NCI-H146 (cell line): Measurements from ENCODE around the gene IRF2.

Experiments used
- DNase-seq: peaks from one replicate; lab custom pipeline; 2025; lab: John Stamatoyannopoulos, UW

Gene IRF2

DNA sequence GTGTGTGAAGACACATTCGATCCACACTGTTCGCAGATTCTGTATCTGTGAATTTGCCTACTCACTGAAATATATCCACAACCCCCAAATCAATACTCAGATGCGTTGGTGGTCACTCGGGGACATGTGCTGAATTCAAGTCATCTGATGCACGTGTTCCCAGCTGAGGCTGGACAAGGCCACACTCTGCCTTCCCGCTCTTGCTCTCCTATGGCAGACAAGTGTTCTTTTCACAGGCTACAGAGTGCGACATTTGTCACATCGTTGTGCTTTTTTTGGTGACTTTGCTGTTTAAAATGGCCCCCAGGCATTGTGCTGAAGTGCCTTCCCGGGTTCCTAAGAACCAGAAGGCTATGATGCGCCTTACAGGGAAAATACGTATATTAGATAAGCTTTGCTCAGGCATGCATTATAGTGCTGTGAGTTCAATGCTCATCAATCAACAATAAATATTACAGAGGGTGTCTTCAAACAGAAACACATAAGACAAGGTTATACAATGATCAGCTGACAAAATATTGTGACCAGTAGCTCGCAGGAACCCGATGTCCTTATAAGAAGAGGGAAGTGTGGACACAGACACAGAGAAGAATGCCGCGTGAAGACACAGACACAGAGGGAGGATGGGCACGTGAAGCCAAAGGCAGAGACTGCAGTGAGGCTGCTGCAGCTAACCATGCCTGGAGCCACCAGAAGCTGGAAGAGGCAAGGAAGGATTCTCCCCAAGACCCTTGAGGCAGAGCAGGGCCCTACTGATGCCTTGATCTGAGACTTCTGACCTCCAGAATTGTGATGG lies 42.0 kb downstream of the IRF2 start:
- no peak for DNase-seq

DNA sequence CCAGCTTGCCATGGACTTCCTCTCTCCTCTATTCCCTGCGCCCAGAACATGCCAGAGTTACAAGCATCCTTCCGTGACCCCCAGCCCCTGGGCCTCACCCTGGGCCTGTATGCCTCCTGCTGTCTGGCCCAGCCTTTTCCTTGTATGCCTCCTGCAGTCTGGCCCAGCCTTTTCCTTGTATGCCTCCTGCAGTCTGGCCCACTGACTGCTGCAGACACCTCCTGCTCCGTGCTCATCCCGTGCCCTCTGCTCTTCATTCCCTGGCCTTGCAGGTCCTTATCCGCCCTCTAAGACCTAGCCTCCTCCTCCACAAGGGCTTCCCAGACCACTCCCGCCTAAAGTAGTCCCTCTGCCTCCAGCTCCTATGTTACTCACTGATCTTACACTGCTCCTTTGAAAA lies 44.2 kb downstream of the IRF2 start:
- no peak for DNase-seq

DNA sequence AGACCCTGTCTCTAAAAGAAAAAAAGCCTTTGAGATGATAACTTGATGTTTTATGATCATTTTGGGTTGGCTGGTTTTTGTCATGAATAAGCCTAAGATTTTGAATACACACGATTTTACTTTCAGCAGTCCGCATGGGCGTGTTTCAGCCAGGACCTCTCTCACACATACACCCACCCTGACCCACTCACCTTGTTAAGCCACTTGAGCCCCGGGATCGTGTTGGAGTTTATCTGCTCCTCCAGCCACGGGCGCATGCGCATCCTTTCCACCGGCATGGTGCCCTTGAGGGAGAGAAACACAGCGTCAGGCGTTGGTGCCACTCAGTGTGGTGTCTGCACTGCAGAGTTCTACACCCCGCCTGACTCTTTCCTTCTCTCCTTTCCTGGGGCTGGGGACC lies 45.6 kb downstream of the IRF2 start:
- DNase-seq: no peak

DNA sequence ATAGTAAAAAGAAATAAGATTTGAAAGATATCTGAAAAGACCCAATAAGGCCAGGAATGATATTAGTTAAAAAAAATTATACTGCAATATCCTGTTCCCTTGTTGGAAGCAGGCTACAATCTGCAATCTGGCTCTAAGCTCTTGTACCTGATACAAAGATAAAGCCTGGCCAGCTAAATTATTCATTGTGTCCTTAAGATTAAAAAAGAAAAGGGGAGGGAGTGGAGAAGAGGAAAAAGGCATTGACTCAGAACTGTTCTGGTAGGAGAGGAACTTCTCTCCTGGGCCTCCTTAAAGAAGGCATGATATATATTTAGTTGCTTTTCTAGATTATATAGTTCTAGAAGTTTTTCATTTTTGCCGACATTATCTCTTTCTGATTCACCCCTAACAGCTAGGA lies 46.7 kb downstream of the IRF2 start:
- no peak for DNase-seq

GRCh38 chr4:184427093-184427492 lies 47.3 kb downstream of the IRF2 start:
- DNase-seq: no peak

DNA sequence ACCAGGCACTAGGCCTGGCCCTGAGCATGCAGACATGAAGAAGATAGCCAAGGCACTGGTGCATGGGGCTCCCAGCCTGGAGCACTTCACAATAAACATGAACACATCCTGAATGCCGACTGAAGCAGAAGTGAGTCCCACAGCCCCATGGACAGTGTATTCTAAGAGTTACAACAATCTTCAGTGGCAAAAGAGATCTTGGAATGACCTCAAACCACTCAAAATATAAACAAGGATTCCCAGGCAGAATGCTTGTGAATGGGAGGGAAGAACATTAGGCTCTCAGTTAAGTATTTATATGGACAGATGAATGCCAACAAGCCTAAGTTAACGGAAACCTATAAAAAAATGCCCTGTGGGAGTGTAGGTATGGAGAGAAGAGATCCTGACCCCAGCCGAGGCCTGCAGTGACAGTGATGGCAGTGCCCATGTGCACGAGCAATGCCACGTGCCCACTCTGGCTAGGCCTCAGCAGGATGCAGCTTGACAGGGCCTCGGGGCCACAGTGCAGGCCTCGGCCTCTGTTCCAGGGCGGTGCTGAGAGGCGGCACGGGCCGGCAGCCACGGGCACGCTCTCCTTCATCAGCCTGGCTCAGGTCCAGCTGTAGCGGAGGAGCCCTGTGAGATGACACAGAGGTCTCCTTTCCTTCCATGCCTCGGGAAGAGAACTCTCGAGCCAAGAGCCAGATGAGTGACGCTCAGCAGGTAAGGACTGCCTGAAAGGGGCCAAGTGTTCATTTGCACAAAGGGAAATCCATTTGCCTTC lies 49.2 kb downstream of the IRF2 start:
- DNase-seq: no peak

DNA sequence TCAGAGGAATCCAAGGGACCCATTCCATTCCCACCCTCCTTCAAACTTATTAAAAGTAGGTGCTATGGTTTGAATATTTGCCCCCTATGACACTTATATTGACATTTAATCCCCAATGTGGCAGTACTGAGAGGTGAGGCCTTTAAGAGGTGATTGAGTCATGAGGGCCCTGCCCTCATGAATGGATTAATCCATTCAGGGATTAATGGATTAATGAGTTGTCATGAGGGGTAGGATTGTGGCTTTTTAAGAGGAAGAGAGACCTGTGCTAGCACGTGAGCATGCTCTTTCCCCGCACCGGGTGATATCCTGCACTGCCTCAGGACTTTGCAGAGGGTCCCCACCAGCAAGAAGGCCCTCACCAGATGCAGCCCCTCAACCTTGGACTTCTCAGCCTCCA lies 50.1 kb downstream of the IRF2 start:
- no peak for DNase-seq

DNA sequence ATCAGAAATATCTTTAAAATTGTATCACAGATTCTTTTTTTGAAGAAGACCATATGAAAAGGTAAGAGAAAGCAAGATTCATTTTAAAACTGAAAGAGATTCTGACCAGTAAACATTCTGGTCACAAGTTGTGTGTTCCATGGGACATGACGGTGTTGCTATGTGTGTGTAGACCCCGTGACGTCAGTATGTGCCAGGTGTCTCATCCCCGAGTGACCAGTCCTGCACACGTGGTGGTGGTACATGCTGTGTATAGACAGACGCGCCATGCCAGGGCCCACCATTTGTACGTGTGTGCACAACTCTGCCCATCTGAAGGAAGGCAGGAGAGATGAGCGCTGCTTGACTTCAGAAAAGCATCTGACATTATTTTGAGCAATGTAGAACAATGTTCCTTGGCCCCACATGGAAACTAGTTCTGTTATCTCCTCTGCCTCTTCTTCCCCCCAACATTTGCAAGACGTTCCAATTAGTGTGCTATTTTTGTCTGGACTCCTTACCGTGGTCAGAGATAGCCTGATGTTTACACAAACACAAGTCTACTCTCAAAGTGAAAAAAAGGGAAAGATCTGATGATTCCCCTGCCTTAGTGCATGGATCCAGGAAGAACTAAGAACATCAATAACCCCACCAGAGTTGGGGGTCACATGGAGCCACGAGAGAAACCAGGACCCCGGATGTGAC lies 51.2 kb downstream of the IRF2 start:
- no peak for DNase-seq

DNA sequence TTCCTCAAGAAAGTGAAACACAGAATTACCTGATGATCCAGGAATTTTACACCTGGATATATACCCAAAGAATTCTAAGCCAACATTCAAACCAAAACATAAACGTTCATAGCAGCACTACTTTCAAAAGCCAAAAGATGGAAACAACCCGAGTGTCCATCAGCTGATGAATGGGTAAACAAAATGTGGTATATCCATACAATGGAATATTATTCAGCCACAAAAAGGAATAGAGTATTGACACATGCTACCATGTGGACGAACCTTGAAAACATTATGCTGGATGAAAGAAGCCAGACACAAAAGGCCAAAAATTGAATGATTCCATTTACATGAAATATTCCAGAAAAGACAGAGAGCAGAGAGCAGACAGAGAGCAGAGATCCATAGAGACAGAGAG lies 52.0 kb downstream of the IRF2 start:
- no peak for DNase-seq

DNA sequence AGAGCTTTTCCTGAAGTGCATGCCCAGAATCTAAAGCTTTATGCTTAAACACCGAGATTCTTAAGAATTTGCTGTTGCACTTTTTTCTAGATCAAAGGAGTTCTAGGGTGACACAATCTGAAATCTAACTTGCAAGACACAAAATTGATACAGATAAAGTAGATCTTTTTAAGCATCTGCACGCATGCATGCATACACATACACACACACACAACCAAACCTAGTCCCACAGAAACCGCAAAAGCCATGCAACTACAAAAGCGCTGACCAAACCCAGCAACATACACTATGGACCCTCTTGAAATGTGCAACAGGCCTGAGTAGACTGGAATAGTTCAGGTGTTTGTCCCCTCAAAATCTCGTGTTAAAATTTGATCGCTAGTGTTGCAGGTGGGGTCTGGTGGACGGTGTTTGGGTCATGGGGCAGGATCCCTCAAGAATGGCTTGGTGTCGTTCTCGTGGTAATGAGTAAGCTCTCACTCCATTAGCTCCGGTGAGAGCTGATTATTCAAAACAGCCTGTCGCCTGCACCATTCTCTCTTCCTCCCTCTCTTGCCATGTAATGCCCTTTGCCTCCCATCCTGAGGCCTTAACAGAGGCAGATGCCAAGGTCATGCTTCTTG lies 52.7 kb downstream of the IRF2 start:
- DNase-seq: no peak

GRCh38 chr4:184420881-184421416 lies 53.4 kb downstream of the IRF2 start:
- DNase-seq: no peak

- DNase-seq: no peak
These were observed 53.9 kb downstream of the IRF2 start for GRCh38 chr4:184420402-184420801.

DNA sequence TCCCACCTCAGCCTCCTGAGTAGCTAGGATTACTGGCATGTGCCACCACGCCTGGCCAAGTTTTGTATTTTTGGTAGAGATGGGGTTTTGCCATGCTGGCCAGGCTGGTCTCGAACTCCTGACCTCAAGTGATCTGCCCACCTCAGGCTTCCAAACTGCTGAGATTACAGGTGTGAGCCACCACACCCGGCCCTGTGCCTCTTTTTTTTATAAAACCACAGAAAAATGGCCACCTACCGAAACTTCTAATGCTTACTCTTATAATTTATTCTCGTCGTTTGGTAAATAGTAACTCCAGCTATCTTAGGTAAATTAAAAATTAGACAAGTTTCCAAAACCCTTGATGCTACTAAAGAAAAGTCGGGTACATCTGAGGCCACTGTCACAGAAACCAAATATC lies 54.4 kb downstream of the IRF2 start:
- DNase-seq: no peak

DNA sequence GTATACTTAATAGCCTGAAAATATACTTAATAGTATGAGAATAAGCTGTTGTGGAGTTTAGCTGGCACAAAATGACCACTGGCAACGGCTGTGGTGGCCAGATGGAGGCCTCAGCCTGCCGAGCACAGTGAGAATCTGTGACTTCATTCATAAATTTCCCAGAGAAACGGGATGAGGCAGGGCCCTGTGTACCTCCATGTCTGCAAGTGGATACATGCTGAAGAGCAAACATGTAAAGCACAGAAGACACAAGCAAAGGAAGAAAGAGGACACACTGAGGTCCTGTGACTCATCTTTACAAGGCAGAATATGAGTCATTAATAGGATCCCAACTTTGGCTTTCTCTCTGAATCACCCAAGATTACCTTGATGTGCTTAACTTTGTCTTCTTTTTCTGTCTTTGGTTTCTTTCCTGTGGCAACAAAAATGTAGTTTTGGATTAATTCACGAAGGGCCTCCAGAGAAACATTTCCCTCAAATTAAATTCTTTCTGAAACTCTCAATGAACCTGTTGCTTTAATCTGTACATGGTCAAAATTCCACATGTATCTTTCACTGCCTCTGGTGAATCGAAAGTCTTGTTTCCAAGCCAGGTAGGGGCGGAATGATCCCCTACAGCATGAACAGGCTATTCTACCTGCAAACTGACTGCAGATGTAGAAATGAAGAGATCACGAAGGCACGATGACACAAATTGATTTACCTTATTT lies 56.4 kb downstream of the IRF2 start:
- DNase-seq: no peak

GRCh38 chr4:184416913-184417734 lies 57.2 kb downstream of the IRF2 start:
- no peak for DNase-seq

DNA sequence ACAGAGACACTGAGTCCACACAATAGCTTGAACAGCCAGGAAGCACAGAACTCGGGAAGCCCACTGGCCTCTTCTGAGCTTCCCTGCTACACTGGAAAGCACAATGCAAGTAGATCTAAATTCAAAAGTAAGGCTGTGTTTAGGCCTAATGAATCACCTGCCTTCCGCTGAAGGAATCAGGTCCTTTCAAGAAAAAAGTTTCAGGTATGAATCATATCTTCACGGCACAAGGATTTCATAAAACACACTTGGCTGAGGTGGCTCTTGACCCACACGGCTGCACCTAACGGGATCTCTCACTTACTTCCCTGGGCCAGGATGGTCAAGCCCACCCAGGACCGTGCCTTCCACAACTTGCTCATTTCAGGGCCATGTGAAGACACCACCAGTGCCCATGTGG lies 59.3 kb downstream of the IRF2 start:
- no peak for DNase-seq

DNA sequence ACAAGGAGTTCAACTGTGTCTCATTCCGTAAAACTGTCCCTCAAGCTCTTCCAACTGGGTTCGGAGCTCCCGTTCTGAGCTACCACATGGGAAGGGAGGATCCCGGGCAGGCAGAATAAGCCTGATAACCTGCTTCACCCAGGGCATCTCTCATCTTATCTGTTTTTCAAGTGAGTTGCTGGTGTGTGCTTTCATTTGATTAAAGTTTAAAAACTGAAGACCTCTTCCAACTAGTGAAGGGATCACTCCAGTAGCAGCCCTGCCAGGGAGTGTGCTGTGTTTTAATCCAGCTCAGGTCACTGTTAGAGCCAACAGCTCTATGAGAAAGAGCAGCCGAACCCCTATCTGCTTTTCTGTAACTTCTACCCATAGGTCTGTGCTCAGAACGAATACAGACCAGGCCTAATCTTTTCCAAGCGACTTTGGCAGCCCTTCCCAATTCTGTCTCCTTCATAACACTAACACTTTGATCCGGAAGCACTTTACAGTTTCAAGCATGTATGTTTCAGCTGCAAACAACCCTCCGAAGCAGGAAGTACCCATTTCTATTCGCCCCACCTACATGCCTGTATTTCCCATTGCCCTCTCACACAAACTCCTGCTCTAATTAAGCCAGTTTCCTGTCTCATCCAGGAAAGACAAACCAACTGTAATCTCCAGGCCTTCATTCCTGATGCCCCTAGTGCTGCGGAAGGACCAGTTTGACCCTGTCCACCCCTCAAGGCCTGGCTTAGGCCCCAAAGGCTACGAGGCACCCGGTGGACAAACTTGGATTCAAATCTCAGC lies 60.9 kb downstream of the IRF2 start:
- DNase-seq: no peak

GRCh38 chr4:184410748-184411147 lies 63.6 kb downstream of the IRF2 start:
- no peak for DNase-seq

- no peak for DNase-seq
These were observed 64.2 kb downstream of the IRF2 start for GRCh38 chr4:184409911-184410692.
